DMS 273 (cell line): Measurements from ENCODE around the gene FHOD3.
"Not testable (repeated sequence)": the region's sequence is repeated elsewhere in the genome, so short reads cannot be mapped to it uniquely, and the experiment has no call there.

ENCODE experiments used
- DNase-seq: peaks from one replicate; lab custom pipeline; 2025; ENCODE audit not compliant: unreplicated experiment; lab: John Stamatoyannopoulos, UW

Gene FHOD3

GRCh38 chr18:36762074-36762473, 464.6 kb downstream of the FHOD3 start:
- no peak for DNase-seq

GRCh38 chr18:36762965-36763364, 465.5 kb downstream of the FHOD3 start:
- not testable (repeated sequence) for DNase-seq

- DNase-seq, result no peak
Measured at GRCh38 chr18:36766836-36767235, 469.3 kb downstream of the FHOD3 start.

GRCh38 chr18:36769172-36769571, 471.7 kb downstream of the FHOD3 start:
- DNase-seq, result no peak

- peak; percentile 54 for DNase-seq
Measured at GRCh38 chr18:36769611-36770314, 472.2 kb downstream of the FHOD3 start.

- DNase-seq, result no peak
Measured at GRCh38 chr18:36770315-36770946, 472.9 kb downstream of the FHOD3 start.

GRCh38 chr18:36771245-36771644, 473.7 kb downstream of the FHOD3 start:
- DNase-seq, result no peak

GRCh38 chr18:36772241-36772723, 474.8 kb downstream of the FHOD3 start:
- DNase-seq, result no peak

- DNase-seq, result no peak
Measured at GRCh38 chr18:36775396-36775795, 477.9 kb downstream of the FHOD3 start.

GRCh38 chr18:36776650-36777049, 479.1 kb downstream of the FHOD3 start:
- DNase-seq, result no peak

GRCh38 chr18:36777566-36777965, 480.1 kb downstream of the FHOD3 start:
- no peak for DNase-seq

- no peak for DNase-seq
Measured at GRCh38 chr18:36780748-36781147, 483.2 kb downstream of the FHOD3 start.

GRCh38 chr18:36782710-36783109, 485.2 kb downstream of the FHOD3 start:
- DNase-seq, result no peak

- no peak for DNase-seq
Measured at GRCh38 chr18:36783792-36784191, 486.3 kb downstream of the FHOD3 start.

GRCh38 chr18:36786686-36787085, 489.2 kb downstream of the FHOD3 start:
- no peak for DNase-seq

GRCh38 chr18:36792634-36793283, 495.2 kb downstream of the FHOD3 start:
- DNase-seq, result no peak

GRCh38 chr18:36798738-36799473, 501.4 kb downstream of the FHOD3 start:
- no peak for DNase-seq

GRCh38 chr18:36805105-36805504, 507.6 kb downstream of the FHOD3 start:
- no peak for DNase-seq

- no peak for DNase-seq
Measured at GRCh38 chr18:36808681-36809080, 511.2 kb downstream of the FHOD3 start.

GRCh38 chr18:36809590-36810381, 512.3 kb downstream of the FHOD3 start:
- DNase-seq, result peak; percentile 83

GRCh38 chr18:36811430-36811829, 513.9 kb downstream of the FHOD3 start:
- no peak for DNase-seq
